Esophagus muscularis mucosa (tissue), 4 donors: ENCODE data around the gene TIMM22. TPM values are rescaled to one million over a fixed set of nuclear protein-coding genes. Genes with fewer than 3 reads are reported as not detected.
"Not testable (repeated sequence)": the region's sequence is repeated elsewhere in the genome, so short reads cannot be mapped to it uniquely, and the experiment has no call there.

ENCODE experiments used
- DNase-seq: peaks from one replicate; pipeline ENCODE4 v3.0.0-alpha.2; 2017; ENCODE audit errors: extremely low spot score
- H3K27ac ChIP-seq, 4 donors: fragments of 200-600 bp; sonication (generic); replicated peaks in 1 of 4; 1 replicate in 3 of 4; 2 replicates in 1 of 4; pipeline ENCODE4 v1.5.1; 2016 to 2019; ENCODE audit warnings: mild to moderate bottlenecking in 1 of 4
- H3K27me3 ChIP-seq, 4 donors: fragments of 200-600 bp; sonication (generic); one replicate each; pipeline versions ENCODE4 v1.5.1 to v1.6.0; 2016 to 2019
- H3K36me3 ChIP-seq, 4 donors: fragments of 200-600 bp; sonication (generic); one replicate each; pipeline ENCODE4 v1.5.1; 2016 to 2019
- H3K4me1 ChIP-seq, 4 donors: fragments of 200-600 bp; sonication (generic); one replicate each; pipeline ENCODE4 v1.5.1; 2016 to 2019
- H3K4me3 ChIP-seq, 4 donors: fragments of 200-600 bp; sonication (generic); 1 replicate in 2 of 4; 2 replicates in 2 of 4; pipeline ENCODE4 v1.5.1; 2016 to 2019; ENCODE audit warnings: mild to moderate bottlenecking in 4 of 4, moderate library complexity in 1 of 4
- H3K9me3 ChIP-seq, 4 donors: fragments of 200-600 bp; sonication (generic); 1 replicate in 3 of 4; 2 replicates in 1 of 4; pipeline ENCODE4 v1.5.1; 2016 to 2019
- CTCF ChIP-seq, 3 experiments: fragments of 200-600 bp in 2 of 3; fragments of 450-650 bp in 1 of 3; sonication (generic) in 2 of 3; IDR thresholded peaks; one replicate each; pipeline ENCODE4 v1.5.1; 2017 to 2019; ENCODE audit warnings: antibody characterized with exemption in 3 of 3, mild to moderate bottlenecking in 2 of 3, moderate library complexity in 1 of 3
- EP300 ChIP-seq: sonication (generic); formaldehyde crosslinking; IDR thresholded peaks from one replicate; pipeline ENCODE4 v1.6.1; 2017; ENCODE audit warnings: antibody characterized with exemption
- POLR2A ChIP-seq: fragments of 450-650 bp; IDR thresholded peaks from one replicate; pipeline ENCODE4 v1.6.1; 2017; ENCODE audit warnings: antibody characterized with exemption, moderate library complexity, mild to moderate bottlenecking, low read depth
- POLR2AphosphoS5 ChIP-seq, 2 donors: sonication (generic); formaldehyde crosslinking; IDR thresholded peaks; one replicate each; pipeline ENCODE4 v1.6.1; 2017; ENCODE audit warnings: antibody characterized with exemption in 2 of 2
- WGBS: methylation state at CpG from one replicate; pipeline ENCODE4 v1.1.5; 2018; 5-methylcytosine and 5-hydroxymethylcytosine counted together
- intact Hi-C: fragments of 100-400 bp; cut with DNase I; formaldehyde crosslinking; loops from one replicate; pipeline ENCODE4 v1.15.1; 2023
- total RNA-seq, 4 donors: library from RNA; depleted of rRNA; stranded (reverse); fragments of >200 nt; gene quantifications; one replicate each; pipeline versions ENCODE4 v1.1.0 to v1.2.1, GENCODE V29; 2016

Gene TIMM22
- total RNA-seq, 4 donors from 2014 or later: 14.1 to 17.9 (median 15.8) TPM

DNA sequence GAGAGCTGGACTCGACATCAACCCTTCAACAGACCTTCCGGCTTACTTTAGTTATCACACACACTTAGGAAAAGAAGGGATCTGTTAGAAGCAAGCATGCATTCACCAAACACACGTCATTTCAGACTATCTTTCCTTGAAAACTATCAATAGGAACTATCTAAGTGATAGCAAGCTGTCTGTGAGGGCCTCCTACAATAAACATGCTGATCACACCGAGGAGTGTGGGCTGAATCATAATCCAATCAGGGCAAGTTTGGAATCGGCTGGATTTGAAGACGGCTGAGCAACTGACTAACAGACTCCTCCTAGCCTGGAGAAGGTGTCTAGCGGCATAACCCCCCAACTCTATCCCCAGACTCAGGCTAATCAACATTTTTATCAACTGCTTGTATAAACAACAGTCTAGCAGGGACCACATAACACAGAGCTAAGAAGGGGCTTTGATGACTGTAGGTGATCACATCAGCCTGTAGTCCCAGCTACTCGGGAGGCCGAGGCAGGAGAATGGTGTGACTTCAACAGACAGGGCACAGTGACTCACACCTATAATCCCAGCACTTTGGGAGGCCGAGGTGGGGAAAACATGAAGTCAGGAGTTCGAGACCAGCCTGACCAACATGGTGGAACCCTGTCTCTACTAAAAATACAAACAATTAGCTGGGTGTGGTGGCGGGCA lies 31.5 kb upstream of the TIMM22 start:
- intact Hi-C loops: no loop called here
- WGBS: 79% methylated on average over 9 of the region's 12 CpGs
- peaks cover 0 to 65% (median 56%) of the 10 kb centered on the region in 4 donors for H3K4me1 ChIP-seq

GRCh38 chr17:967122-967521 lies 29.8 kb upstream of the TIMM22 start:
- Histone ChIP-seq H3K36me3 (no peaks in the 10 kb centered on the region), H3K9me3 (no peaks in the 10 kb centered on the region), H3K4me3 (no peak overlapping the region), H3K4me1 (peaks cover 0 to 59% (median 55%) of the 10 kb centered on the region in 4 donors), H3K27ac (no peak overlapping the region), H3K27me3 (no peaks in the 10 kb centered on the region)
- intact Hi-C loops: no loop called here
- WGBS: 97% methylated on average over 9 of the region's 9 CpGs
- no peak for DNase-seq
- TF ChIP-seq EP300: no peak
- no peak for TF ChIP-seq POLR2AphosphoS5 (IDR thresholded peaks at IDR 0.05)
- no peak for TF ChIP-seq POLR2A
- TF ChIP-seq CTCF (IDR thresholded peaks at IDR 0.05): no peak

More for the DNA sequence above, 31.5 kb upstream of the TIMM22 start:
- Histone ChIP-seq H3K27ac (peak overlapping the region in 1 of 4 donors; percentile 68), H3K27me3 (no peaks in the 10 kb centered on the region), H3K4me3 (no peak overlapping the region), H3K9me3 (no peaks in the 10 kb centered on the region), H3K36me3 (no peaks in the 10 kb centered on the region)
- TF ChIP-seq CTCF (IDR thresholded peaks at IDR 0.05): no peak
- no peak for TF ChIP-seq EP300
- TF ChIP-seq POLR2AphosphoS5 (IDR thresholded peaks at IDR 0.05): no peak
- no peak for TF ChIP-seq POLR2A
- no peak for DNase-seq

- intact Hi-C loops: no loop called here
- H3K4me3 ChIP-seq: peak overlapping the region; percentile 37 to 47 (median 42)
- no peak for TF ChIP-seq POLR2A
- no peak for TF ChIP-seq EP300
- TF ChIP-seq POLR2AphosphoS5 (IDR thresholded peaks at IDR 0.05): no peak
- TF ChIP-seq CTCF (IDR thresholded peaks at IDR 0.05): no peak
- H3K9me3 ChIP-seq: no peaks in the 10 kb centered on the region
- WGBS: 47% methylated on average over 24 of the region's 24 CpGs
- peak overlapping the region; percentile 62 to 78 (median 76) for H3K27ac ChIP-seq
- H3K4me1 ChIP-seq: peaks cover 0 to 49% (median 44%) of the 10 kb centered on the region in 4 donors
- no peaks in the 10 kb centered on the region for H3K27me3 ChIP-seq
- no peaks in the 10 kb centered on the region for H3K36me3 ChIP-seq
- DNase-seq: no peak
Observed at GRCh38 chr17:968812-969730, 27.9 kb upstream of the TIMM22 start.

DNA sequence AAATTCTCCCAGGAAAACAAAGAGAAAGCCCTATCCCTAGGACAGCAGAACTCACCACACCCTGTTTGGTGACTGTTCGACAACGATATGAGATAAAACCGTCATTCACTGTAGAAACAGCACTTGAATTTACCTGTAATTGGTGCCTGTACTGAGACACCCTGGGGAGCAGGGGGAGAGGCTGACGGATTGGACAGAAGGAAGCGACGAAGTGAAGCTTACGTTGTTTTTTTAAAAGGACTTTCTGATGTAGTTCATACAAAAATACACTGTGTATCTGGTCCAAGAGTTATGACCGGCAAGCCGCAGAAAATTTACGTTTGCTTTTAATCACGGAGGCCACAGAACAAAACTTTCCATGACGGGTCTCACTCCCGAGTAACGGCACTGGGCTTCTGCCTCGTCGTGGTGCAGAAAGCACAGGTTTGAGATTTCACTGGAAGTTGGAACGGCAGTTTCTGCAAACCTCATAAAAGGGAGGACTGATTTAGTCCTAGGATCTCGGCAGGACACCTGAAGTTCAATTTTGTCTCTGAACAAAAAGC lies 27.0 kb upstream of the TIMM22 start:
- H3K4me1 ChIP-seq: peaks cover 0 to 42% (median 38%) of the 10 kb centered on the region in 4 donors
- H3K27me3 ChIP-seq: no peaks in the 10 kb centered on the region
- no peaks in the 10 kb centered on the region for H3K36me3 ChIP-seq
- H3K9me3 ChIP-seq: no peaks in the 10 kb centered on the region
- peak overlapping the region; percentile 62 to 78 (median 76) for H3K27ac ChIP-seq
- intact Hi-C loops: no loop called here
- TF ChIP-seq EP300: no peak
- peak; percentile 34 to 46 for TF ChIP-seq POLR2AphosphoS5 (IDR thresholded peaks at IDR 0.05)
- no peak for DNase-seq
- peak overlapping the region; percentile 37 to 47 (median 42) for H3K4me3 ChIP-seq
- 25% methylated on average over 18 of the region's 18 CpGs for WGBS

- intact Hi-C loops: no loop called here
- DNase-seq: no peak
- WGBS: 64% methylated on average over 9 of the region's 9 CpGs
- H3K9me3 ChIP-seq: no peaks in the 10 kb centered on the region
- peaks cover 0 to 42% (median 38%) of the 10 kb centered on the region in 4 donors for H3K4me1 ChIP-seq
- H3K4me3 ChIP-seq: peak overlapping the region; percentile 37 to 47 (median 42)
- no peaks in the 10 kb centered on the region for H3K36me3 ChIP-seq
- H3K27ac ChIP-seq: peak overlapping the region; percentile 62 to 78 (median 76)
- no peaks in the 10 kb centered on the region for H3K27me3 ChIP-seq
- TF ChIP-seq CTCF (IDR thresholded peaks at IDR 0.05): no peak
- TF ChIP-seq POLR2AphosphoS5 (IDR thresholded peaks at IDR 0.05): no peak
- no peak for TF ChIP-seq POLR2A
- TF ChIP-seq EP300: no peak
Observed at GRCh38 chr17:970364-970763, 26.6 kb upstream of the TIMM22 start.

DNA sequence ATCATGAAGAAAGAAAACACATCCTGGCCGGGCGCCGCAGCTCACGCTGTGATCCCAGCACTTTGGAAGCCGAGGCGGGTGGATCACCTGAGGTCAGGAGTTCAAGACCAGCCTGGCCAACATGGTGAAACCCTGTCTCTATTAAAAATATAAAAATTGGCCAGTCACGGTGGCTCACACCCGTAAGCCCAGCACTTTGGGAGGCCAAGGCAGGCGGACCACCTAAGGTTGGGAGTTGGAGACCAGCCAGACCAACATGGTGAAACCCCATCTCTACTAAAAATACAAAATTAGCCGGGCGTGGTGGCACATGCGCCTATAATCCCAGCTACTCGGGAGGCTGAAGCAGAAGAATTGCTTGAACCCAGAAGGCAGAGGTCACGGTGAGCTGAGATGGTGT lies 25.1 kb upstream of the TIMM22 start:
- not testable (repeated sequence) for DNase-seq
- WGBS: 95% methylated on average over 14 of the region's 14 CpGs

More for the DNA sequence above, 25.1 kb upstream of the TIMM22 start:
- H3K9me3 ChIP-seq, H3K4me3 ChIP-seq, H3K27ac ChIP-seq, H3K36me3 ChIP-seq, H3K27me3 ChIP-seq, intact Hi-C loops: not testable (repeated sequence)
- H3K4me1 ChIP-seq: peaks cover 6 to 49% (median 47%) of the 10 kb centered on the region in 4 donors
